Adipocyte (in vitro differentiated cells): Measurements from ENCODE around the gene ANLN.

ENCODE experiments used
- DNase-seq: peaks from one replicate; pipeline ENCODE4 v3.0.0-alpha.2; 2015; ENCODE audit warnings: low read depth
- H3K27me3 ChIP-seq: replicated peaks from 2 replicates; pipeline ENCODE4 v1.7.0; 2013; ENCODE audit warnings: mild to moderate bottlenecking, low read length, moderate library complexity; ENCODE audit not compliant: control insufficient read depth, insufficient read depth
- H3K36me3 ChIP-seq: 2 replicates; pipeline ENCODE4 v1.7.0; 2013; ENCODE audit warnings: low read length, mild to moderate bottlenecking, moderate library complexity; ENCODE audit not compliant: control insufficient read depth, insufficient read depth, severe bottlenecking
- H3K4me1 ChIP-seq: 2 replicates; pipeline ENCODE4 v1.7.0; 2013; ENCODE audit warnings: mild to moderate bottlenecking, low read length, moderate library complexity; ENCODE audit not compliant: control insufficient read depth, insufficient read depth
- H3K4me3 ChIP-seq: 2 replicates; pipeline ENCODE4 v1.7.0; 2013; ENCODE audit warnings: mild to moderate bottlenecking, low read length, moderate library complexity
- H3K9ac ChIP-seq: 2 replicates; pipeline ENCODE4 v1.7.0; 2013; ENCODE audit warnings: mild to moderate bottlenecking, low read length, moderate library complexity
- H3K9me3 ChIP-seq: 2 replicates; pipeline ENCODE4 v1.7.0; 2013; ENCODE audit warnings: mild to moderate bottlenecking, low read length, moderate library complexity; ENCODE audit not compliant: control insufficient read depth

The ANLN gene, protein sequence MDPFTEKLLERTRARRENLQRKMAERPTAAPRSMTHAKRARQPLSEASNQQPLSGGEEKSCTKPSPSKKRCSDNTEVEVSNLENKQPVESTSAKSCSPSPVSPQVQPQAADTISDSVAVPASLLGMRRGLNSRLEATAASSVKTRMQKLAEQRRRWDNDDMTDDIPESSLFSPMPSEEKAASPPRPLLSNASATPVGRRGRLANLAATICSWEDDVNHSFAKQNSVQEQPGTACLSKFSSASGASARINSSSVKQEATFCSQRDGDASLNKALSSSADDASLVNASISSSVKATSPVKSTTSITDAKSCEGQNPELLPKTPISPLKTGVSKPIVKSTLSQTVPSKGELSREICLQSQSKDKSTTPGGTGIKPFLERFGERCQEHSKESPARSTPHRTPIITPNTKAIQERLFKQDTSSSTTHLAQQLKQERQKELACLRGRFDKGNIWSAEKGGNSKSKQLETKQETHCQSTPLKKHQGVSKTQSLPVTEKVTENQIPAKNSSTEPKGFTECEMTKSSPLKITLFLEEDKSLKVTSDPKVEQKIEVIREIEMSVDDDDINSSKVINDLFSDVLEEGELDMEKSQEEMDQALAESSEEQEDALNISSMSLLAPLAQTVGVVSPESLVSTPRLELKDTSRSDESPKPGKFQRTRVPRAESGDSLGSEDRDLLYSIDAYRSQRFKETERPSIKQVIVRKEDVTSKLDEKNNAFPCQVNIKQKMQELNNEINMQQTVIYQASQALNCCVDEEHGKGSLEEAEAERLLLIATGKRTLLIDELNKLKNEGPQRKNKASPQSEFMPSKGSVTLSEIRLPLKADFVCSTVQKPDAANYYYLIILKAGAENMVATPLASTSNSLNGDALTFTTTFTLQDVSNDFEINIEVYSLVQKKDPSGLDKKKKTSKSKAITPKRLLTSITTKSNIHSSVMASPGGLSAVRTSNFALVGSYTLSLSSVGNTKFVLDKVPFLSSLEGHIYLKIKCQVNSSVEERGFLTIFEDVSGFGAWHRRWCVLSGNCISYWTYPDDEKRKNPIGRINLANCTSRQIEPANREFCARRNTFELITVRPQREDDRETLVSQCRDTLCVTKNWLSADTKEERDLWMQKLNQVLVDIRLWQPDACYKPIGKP

DNA sequence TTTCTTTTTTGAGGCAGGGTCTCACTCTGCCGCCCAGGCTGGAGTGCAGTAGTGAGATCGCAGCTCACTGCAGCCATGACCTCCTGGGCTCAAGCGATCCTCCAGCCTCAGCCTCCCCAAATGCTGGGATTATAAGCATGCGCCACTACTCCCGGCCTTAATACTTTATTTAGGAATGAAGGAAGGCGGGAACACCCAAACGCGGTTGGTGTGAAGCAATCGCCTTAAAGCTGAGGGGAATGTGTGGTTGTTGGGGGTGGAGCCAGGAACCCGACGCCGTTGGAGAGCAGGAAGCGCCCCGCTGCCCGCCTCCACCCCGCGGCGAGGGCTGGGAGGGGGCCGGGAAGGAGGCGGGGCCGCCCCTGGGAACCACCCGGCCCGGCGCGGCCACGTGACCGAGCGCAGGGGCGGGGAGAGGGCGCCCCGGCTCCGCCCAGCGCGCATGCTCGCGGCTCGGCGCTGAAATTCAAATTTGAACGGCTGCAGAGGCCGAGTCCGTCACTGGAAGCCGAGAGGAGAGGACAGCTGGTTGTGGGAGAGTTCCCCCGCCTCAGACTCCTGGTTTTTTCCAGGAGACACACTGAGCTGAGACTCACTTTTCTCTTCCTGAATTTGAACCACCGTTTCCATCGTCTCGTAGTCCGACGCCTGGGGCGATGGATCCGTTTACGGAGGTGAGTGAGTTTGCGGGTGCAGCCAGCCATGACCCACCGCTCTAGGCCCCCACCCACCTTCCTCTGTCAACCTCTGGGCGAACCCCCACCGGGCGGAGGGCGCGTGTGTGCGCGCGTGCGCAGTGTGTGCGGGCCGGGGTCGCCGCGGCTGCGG is at the start of gene ANLN:
ANLN (plus strand) TSS at position 492 of the 828 bp plus-strand sequence; CDS start at position 657, 165 bp downstream.
- H3K9ac ChIP-seq = peak within 1 kb of the TSS; percentile 79

DNA sequence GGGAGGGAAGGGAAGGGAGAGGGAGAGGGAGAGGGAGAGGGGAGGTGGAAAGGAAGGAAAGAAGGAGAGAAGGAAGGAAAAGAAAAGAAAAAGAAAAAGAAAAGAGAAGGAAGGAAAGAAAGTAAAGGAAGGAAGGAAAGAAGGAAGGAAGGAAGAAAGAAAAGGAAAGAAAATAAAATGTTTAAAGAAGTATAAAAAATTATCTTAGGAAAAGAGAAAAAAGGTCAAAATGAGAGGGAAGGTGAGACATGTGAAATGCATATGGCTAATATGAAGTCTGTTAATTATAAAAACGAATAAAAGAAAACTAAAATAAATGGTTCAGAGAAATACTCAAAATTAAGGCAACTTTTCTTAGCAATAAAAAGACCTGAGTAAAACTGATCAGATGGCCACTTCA is 46.1 kb upstream of the ANLN start:
- no peak overlapping the region for H3K4me3 ChIP-seq
- H3K4me1 ChIP-seq = peaks cover 7% of the 10 kb centered on the region
- H3K27me3 ChIP-seq = no peaks in the 10 kb centered on the region
- DNase-seq = no peak
- no peaks in the 10 kb centered on the region for H3K36me3 ChIP-seq
- H3K9me3 ChIP-seq = no peaks in the 10 kb centered on the region
- no peak overlapping the region for H3K9ac ChIP-seq

More for the DNA sequence above, at the start of gene ANLN:
- Histone ChIP-seq H3K36me3 (no peaks in the 10 kb centered on the region), H3K9me3 (no peaks in the 10 kb centered on the region), H3K4me1 (peaks cover 35% of the 10 kb centered on the region), H3K4me3 (peak within 1 kb of the TSS; percentile 96), H3K27me3 (no peaks in the 10 kb centered on the region)
- peak; percentile 98 for DNase-seq

DNA sequence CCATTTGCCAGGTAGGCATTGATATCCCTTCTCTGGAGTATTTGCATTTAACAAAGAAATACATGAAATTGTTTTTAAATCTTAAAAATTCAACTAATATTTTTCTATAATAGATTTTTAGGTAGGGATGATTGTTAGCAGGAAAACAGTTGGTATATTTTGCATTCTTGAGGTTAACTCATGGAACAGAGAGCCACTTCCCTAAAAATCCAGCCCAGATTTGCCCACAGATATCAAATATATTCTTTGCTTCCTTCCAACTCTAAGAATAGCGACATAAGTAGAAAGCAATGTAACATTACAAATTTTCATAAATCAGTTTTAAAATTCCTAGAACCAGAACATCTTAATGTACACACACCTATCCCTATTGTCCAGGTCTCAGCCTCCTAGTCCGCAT is 45.0 kb upstream of the ANLN start:
- DNase-seq = no peak
- Histone ChIP-seq H3K9me3 (no peaks in the 10 kb centered on the region), H3K9ac (no peak overlapping the region), H3K36me3 (no peaks in the 10 kb centered on the region), H3K27me3 (no peaks in the 10 kb centered on the region), H3K4me1 (peaks cover 10% of the 10 kb centered on the region), H3K4me3 (no peak overlapping the region)

DNA sequence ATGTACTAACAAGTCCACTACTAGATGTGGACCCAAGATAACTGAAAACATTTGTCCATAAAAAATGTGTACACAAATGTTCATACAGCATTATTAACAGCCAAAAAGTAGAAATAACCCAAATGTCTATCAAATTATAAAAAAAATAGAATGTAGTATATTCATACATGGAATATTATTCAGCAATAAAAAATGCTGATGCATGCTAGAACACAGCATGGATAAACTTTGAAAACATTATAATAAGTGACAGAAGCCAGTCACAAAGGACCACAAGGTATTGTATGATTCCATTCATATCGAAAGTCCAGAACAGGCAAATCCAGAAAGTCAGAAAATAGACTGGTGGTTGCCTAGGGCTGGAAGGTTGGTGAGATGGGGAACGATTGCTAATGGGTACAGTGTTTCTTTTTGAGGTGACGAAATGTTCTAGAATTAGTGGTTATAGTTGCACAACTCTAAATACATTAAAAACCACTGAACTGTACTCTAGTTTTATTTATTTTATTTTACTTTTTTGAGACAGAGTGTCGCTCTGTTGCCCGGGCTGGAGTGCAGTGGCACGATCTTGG is 43.3 kb upstream of the ANLN start:
- Histone ChIP-seq H3K9me3 (no peaks in the 10 kb centered on the region), H3K27me3 (no peaks in the 10 kb centered on the region), H3K36me3 (no peaks in the 10 kb centered on the region), H3K4me1 (peaks cover 10% of the 10 kb centered on the region), H3K4me3 (no peak overlapping the region), H3K9ac (no peak overlapping the region)
- DNase-seq = peak; percentile 38

DNA sequence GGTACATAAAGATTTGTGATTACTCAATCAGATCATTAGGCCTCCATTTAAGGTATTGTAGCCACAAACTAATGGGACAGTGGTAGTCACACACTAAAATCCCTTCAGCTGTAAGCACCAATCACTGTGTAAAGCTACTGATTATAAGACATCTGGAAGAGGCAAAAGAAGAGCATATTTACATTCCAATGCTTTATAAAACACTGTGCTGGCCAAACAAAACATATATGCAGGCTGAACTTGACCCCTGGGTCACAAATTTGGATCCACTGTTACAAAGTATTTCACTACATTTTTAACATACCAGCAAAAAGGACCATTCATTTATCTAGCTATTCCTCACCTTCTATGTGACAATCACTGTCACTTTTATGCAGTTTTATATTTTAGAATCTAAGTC is 41.4 kb upstream of the ANLN start:
- Histone ChIP-seq H3K9ac (no peak overlapping the region), H3K36me3 (no peaks in the 10 kb centered on the region), H3K4me3 (no peak overlapping the region), H3K9me3 (no peaks in the 10 kb centered on the region), H3K4me1 (peaks cover 10% of the 10 kb centered on the region), H3K27me3 (no peaks in the 10 kb centered on the region)
- peak; percentile 55 for DNase-seq

DNA sequence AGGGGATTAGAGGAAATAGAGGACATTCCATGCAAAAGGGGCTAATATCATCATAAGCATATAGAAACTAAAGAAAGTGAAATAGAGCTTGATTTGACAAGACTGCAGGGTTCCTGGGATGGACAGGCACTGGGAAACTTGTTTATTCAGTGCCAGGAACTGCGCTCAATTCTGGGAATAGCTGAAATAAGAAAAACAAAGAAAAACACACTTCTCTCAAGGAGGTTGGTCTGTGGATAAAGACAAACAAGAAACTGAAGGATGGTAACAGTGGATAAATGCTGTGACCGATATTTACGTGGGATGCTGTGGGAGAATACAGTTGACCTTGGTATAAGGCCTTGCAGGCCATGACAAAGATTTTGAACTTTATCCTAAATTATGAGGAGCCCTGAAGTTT is 40.9 kb upstream of the ANLN start:
- DNase-seq = no peak
- Histone ChIP-seq H3K27me3 (no peaks in the 10 kb centered on the region), H3K9ac (no peak overlapping the region), H3K9me3 (no peaks in the 10 kb centered on the region), H3K36me3 (no peaks in the 10 kb centered on the region), H3K4me1 (peaks cover 10% of the 10 kb centered on the region), H3K4me3 (no peak overlapping the region)

DNA sequence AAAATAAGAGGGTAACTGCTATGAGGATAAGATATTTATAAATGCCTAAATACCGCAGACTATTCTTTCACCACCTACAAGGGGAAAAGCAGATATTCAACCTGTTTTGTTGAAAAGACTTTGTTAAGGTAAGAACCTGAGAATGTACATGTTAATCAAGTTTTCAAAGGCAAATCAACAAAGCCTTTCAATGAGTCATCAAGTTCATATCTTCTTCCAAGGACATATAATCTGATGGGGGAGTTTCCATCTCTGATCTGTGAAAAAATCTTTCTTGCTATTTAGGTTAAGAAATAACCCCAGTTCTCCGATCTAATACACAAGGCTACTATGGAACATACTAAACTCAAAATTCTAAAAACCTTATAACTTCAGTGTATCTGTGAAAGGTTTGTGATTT is 40.0 kb upstream of the ANLN start:
- DNase-seq = peak; percentile 23
- Histone ChIP-seq H3K9me3 (no peaks in the 10 kb centered on the region), H3K36me3 (no peaks in the 10 kb centered on the region), H3K9ac (no peak overlapping the region), H3K4me1 (peaks cover 10% of the 10 kb centered on the region), H3K27me3 (no peaks in the 10 kb centered on the region), H3K4me3 (no peak overlapping the region)

DNA sequence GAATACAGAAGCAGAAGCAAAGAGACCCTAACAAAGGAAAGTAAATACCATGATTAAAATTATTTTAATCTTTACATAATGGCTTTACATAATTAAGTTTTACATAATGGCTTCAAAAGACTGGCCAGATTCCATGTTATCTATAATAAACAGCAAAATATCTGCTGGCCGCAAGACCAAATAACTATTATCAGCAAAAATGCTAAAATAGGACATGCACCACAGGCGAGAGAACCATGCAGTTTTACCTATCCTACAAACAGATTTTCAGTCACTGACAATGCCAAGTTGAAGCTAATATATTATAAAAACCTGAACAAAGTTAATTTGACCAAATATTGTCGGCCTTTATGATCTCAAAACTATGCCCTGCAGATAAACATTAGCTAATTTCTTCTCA is 34.2 kb upstream of the ANLN start:
- Histone ChIP-seq H3K4me1 (no peaks in the 10 kb centered on the region), H3K27me3 (no peaks in the 10 kb centered on the region), H3K4me3 (no peak overlapping the region), H3K36me3 (no peaks in the 10 kb centered on the region), H3K9ac (no peak overlapping the region), H3K9me3 (no peaks in the 10 kb centered on the region)
- no peak for DNase-seq

DNA sequence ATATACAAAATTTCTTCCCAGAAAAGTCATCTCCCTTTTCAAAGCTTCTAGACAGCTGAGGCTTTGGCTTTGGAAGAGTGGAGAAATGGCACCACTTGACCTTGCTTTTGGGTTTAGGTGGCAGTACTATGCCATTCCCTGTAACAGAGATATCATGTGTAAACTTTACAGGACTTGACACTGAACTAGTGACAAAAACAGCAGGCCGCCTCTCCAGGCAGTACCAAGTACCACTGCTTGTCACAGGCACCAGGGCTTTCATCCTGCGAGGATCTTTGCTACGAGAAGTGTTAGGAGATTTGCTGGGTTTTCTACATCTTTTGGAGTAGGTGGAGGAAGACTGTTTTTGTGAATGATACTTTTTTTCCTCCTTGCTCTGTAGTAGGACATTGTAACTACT is 32.6 kb upstream of the ANLN start:
- H3K9ac ChIP-seq = no peak overlapping the region
- H3K4me1 ChIP-seq = no peaks in the 10 kb centered on the region
- H3K27me3 ChIP-seq = no peaks in the 10 kb centered on the region
- no peak overlapping the region for H3K4me3 ChIP-seq
- no peak for DNase-seq
- H3K9me3 ChIP-seq = no peaks in the 10 kb centered on the region
- no peaks in the 10 kb centered on the region for H3K36me3 ChIP-seq

DNA sequence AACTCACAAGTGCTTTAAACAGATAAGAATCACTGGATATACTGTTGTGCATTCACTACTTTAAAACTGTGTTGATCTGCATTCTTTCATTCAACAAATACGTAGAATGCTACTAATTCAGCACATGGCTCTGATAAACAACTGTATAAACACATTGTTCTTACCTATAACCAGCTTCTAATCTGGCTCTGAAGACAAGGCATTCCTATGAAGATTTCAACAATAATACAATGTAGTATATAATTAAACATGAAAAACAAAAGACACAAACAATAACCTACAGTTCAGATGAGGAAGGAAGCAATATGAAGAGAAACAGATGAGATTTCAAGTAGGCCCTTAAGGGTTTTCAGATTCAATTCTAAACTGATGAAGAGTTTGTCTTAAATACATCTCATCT is 31.1 kb upstream of the ANLN start:
- Histone ChIP-seq H3K9ac (no peak overlapping the region), H3K4me1 (no peaks in the 10 kb centered on the region), H3K36me3 (no peaks in the 10 kb centered on the region), H3K9me3 (no peaks in the 10 kb centered on the region), H3K4me3 (no peak overlapping the region), H3K27me3 (no peaks in the 10 kb centered on the region)
- no peak for DNase-seq
